Measurements from ENCODE around the gene B4GALNT3. TPM values are rescaled to one million over a fixed set of nuclear protein-coding genes. Genes with fewer than 3 reads are reported as not detected.
A peak's percentile ranks its signal among the peaks of the same experiment; 100 is the strongest.
"Not testable (repeated sequence)": the region's sequence is repeated elsewhere in the genome, so short reads cannot be mapped to it uniquely, and the experiment has no call there.

Gene B4GALNT3
- total RNA-seq, 2 experiments from 2014 or later: 3.4 to 5.4 TPM

GRCh38 chr12:575948-576614, 116.3 kb downstream of the B4GALNT3 start:
- no TSS peak for BruUV-seq (replicated peaks)
- H3K4me1 ChIP-seq (ENCODE audit: insufficient read depth, low read length, poor library complexity, severe bottlenecking): peaks cover 13% of the 10 kb centered on the region
- no peaks in the 10 kb centered on the region for H3K79me2 ChIP-seq (ENCODE audit: insufficient read depth, low read depth, low read length)
- TF ChIP-seq EZH2phosphoT487 (IDR thresholded peaks at IDR 0.05; ENCODE audit: borderline replicate concordance, low read depth, low read length): no peak
- TF ChIP-seq, protein P1, sequence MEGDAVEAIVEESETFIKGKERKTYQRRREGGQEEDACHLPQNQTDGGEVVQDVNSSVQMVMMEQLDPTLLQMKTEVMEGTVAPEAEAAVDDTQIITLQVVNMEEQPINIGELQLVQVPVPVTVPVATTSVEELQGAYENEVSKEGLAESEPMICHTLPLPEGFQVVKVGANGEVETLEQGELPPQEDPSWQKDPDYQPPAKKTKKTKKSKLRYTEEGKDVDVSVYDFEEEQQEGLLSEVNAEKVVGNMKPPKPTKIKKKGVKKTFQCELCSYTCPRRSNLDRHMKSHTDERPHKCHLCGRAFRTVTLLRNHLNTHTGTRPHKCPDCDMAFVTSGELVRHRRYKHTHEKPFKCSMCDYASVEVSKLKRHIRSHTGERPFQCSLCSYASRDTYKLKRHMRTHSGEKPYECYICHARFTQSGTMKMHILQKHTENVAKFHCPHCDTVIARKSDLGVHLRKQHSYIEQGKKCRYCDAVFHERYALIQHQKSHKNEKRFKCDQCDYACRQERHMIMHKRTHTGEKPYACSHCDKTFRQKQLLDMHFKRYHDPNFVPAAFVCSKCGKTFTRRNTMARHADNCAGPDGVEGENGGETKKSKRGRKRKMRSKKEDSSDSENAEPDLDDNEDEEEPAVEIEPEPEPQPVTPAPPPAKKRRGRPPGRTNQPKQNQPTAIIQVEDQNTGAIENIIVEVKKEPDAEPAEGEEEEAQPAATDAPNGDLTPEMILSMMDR (conservative IDR thresholded peaks at IDR 0.05; ENCODE audit: low read length): peak; percentile 98
- no peaks in the 10 kb centered on the region for H4K20me1 ChIP-seq (ENCODE audit: insufficient read depth, low read length)
- intact Hi-C loops (cut with micrococcal nuclease; ENCODE audit: unreplicated experiment): loop anchor here (1.0 to 10.0 kb wide), 5 partner anchors 99 to 519 kb away; partner anchors contain the start of gene RAD52
- DNase-seq (ENCODE audit: low spot score): peak; percentile 87
- H3K27ac ChIP-seq (ENCODE audit: low read depth, low read length, poor library complexity, severe bottlenecking): no peak overlapping the region
- peak overlapping the region; percentile 38; the same call in 1 of the 2 replicates for H3K4me2 ChIP-seq (ENCODE audit: low read length)
- H3K9me2 ChIP-seq (ENCODE audit: insufficient read depth, low read length): no peaks in the 10 kb centered on the region
- no peaks in the 10 kb centered on the region for H3K36me3 ChIP-seq (ENCODE audit: insufficient read depth, low read length)
- no peak overlapping the region for H3K4me3 ChIP-seq (ENCODE audit: low read depth, low read length, poor library complexity, severe bottlenecking)
- H3K9me3 ChIP-seq (ENCODE audit: low read length): no peaks in the 10 kb centered on the region
- ChIA-PET POLR2A (interaction anchor here (0.7 to 3.1 kb wide), 5 partner anchors 10 to 643 kb away, joined by 3 to 14 read pairs (median 3); no protein-coding TSS in a partner anchor), CTCF (ENCODE audit: unreplicated experiment) (interaction anchor here (0.5 to 1.5 kb wide), 7 partner anchors 32 to 394 kb away, joined by 3 to 9 read pairs (median 3); partner anchors contain the start of gene RAD52)
- peak overlapping the region; percentile 95 for H2AFZ ChIP-seq (ENCODE audit: low read length)

DNA sequence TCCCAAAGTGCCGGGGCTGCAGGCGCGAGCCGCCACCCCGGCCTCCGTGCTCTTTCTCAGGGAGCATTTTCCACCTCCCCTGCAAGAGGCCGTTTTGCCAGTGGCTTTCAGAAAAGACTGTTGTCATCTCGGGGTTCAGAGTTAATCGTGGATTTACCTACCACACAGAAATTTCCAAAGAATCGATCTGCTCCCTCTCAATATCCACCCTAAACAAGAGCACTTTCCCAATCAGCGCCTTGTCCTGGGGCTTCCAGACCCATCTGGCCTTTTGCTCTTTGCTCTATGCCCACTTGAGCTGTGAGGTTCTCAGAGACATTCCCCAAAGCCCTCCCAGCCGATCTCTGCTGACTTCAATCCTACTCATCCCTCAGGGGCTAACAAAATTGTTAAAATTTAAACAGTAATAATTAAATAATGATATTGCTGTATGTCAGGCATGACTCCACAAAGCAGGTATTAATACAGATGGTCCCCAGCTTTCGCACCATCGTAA, 116.9 kb downstream of the B4GALNT3 start:
- Histone ChIP-seq H3K4me2 (ENCODE audit: low read length) (peak overlapping the region; percentile 38; the same call in 1 of the 2 replicates), H3K27ac (ENCODE audit: low read depth, low read length, poor library complexity, severe bottlenecking) (no peak overlapping the region), H3K9me2 (ENCODE audit: insufficient read depth, low read length) (no peaks in the 10 kb centered on the region), H3K9me3 (ENCODE audit: low read length) (no peaks in the 10 kb centered on the region), H4K20me1 (ENCODE audit: insufficient read depth, low read length) (no peaks in the 10 kb centered on the region), H3K4me1 (ENCODE audit: insufficient read depth, low read length, poor library complexity, severe bottlenecking) (peaks cover 13% of the 10 kb centered on the region), H3K4me3 (ENCODE audit: low read depth, low read length, poor library complexity, severe bottlenecking) (no peak overlapping the region), H2AFZ (ENCODE audit: low read length) (peak overlapping the region; percentile 95), H3K79me2 (ENCODE audit: insufficient read depth, low read depth, low read length) (no peaks in the 10 kb centered on the region), H3K36me3 (ENCODE audit: insufficient read depth, low read length) (no peaks in the 10 kb centered on the region)
- intact Hi-C loops (cut with micrococcal nuclease; ENCODE audit: unreplicated experiment): loop anchor here (1.0 to 10.0 kb wide), 5 partner anchors 98 to 518 kb away; partner anchors contain the start of gene RAD52
- no peak for DNase-seq (ENCODE audit: low spot score)
- POLR2A ChIA-PET: interaction anchor here (1.2 to 3.1 kb wide), 3 partner anchors 10 to 174 kb away, joined by 3 to 14 read pairs (median 7); no protein-coding TSS in a partner anchor
- CTCF ChIA-PET (ENCODE audit: unreplicated experiment): interaction anchor here (0.6 to 1.5 kb wide), 3 partner anchors 33 to 373 kb away, joined by 3 to 4 read pairs (median 4); partner anchors contain the start of gene RAD52
- no peak for TF ChIP-seq EZH2phosphoT487 (IDR thresholded peaks at IDR 0.05; ENCODE audit: borderline replicate concordance, low read depth, low read length)
- TF ChIP-seq, protein P1 (conservative IDR thresholded peaks at IDR 0.05; ENCODE audit: low read length): no peak
- BruUV-seq (replicated peaks): no TSS peak

DNA sequence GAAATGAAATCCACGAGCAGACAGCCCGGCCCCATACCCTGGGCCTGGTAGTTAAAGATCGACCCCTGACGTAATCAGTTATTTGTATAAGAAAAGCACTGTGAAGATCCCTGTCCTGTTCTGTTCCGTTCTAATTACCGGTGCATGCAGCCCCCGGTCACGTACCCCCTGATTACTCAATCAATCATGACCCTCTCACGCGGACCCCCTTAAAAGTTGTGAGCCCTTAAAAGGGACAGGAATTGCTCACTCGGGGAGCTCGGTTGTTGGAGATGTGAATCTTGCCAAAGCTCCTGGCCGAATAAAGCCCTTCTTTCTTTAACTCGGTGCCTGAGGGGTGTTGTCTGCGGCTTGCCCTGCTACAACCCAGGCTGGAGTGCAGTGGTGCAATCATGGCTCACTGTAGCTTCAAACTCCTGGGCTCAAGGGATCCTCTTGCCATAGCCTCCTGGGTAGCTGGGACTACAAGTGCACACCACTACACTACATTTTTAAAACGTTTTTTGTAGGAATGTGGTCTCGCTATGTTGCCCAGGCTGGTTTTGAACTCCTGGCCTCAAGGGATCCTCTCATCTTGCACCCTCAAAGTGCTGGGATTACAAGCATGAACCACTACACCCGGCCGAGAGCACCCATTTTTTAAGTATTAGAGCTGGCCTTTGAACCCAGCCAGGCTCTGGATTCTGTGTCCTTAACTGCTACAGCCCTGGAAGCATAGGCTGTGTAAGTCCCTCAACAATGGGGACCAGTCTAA, 118.4 kb downstream of the B4GALNT3 start:
- intact Hi-C loops (cut with micrococcal nuclease; ENCODE audit: unreplicated experiment): loop anchor here (2.0 to 10.0 kb wide), 3 partner anchors 97 to 517 kb away; partner anchors contain the start of gene RAD52
- POLR2A ChIA-PET: interaction anchor here (3.1 kb wide), 1 partner anchor 173 kb away, joined by 14 read pairs; no protein-coding TSS in a partner anchor
- H3K79me2 ChIP-seq (ENCODE audit: insufficient read depth, low read depth, low read length); H3K4me3 ChIP-seq (ENCODE audit: low read depth, low read length, poor library complexity, severe bottlenecking); H3K9me3 ChIP-seq (ENCODE audit: low read length); H3K27ac ChIP-seq (ENCODE audit: low read depth, low read length, poor library complexity, severe bottlenecking); DNase-seq (ENCODE audit: low spot score); BruUV-seq (replicated peaks); H2AFZ ChIP-seq (ENCODE audit: low read length); H3K36me3 ChIP-seq (ENCODE audit: insufficient read depth, low read length); H4K20me1 ChIP-seq (ENCODE audit: insufficient read depth, low read length); H3K4me2 ChIP-seq (ENCODE audit: low read length); H3K9me2 ChIP-seq (ENCODE audit: insufficient read depth, low read length); CTCF ChIA-PET (ENCODE audit: unreplicated experiment): not testable (repeated sequence)
- H3K4me1 ChIP-seq (ENCODE audit: insufficient read depth, low read length, poor library complexity, severe bottlenecking): peaks cover 13% of the 10 kb centered on the region

Data from OCI-LY7 (cell line).